Kidney (tissue), 14 donors: ENCODE results near the gene WDR54. TPM values are rescaled to one million over a fixed set of nuclear protein-coding genes. Genes with fewer than 3 reads are reported as not detected.
A peak's percentile ranks its signal among the peaks of the same experiment; 100 is the strongest.
"Not testable (repeated sequence)": the region's sequence is repeated elsewhere in the genome, so short reads cannot be mapped to it uniquely, and the experiment has no call there.

Experiments
- DNase-seq, 5 donors: peaks; one replicate each; pipeline ENCODE4 v3.0.0-alpha.2; 2013 to 2020
- FAIRE-seq: peaks from 2 replicates; lab custom pipeline; 2012; peaks lifted over from hg19 to GRCh38; lab: Jason Lieb, UNC
- H3K27ac ChIP-seq, 2 donors: one replicate each; pipeline ENCODE4 v1.7.0; 2013; ENCODE audit warnings: low read depth in 2 of 2, low read length in 2 of 2, inconsistent platforms in 1 of 2
- H3K27me3 ChIP-seq: one replicate; pipeline ENCODE4 v1.7.1; 2013; ENCODE audit warnings: low read length, inconsistent platforms; ENCODE audit not compliant: control insufficient read depth, insufficient read depth
- H3K36me3 ChIP-seq, 3 donors: one replicate each; pipeline versions ENCODE4 v1.7.0 to v1.7.1; 2013; ENCODE audit warnings: low read length in 3 of 3, control low read depth in 1 of 3, inconsistent platforms in 1 of 3; ENCODE audit not compliant: insufficient read depth in 3 of 3, control insufficient read depth in 2 of 3
- H3K4me1 ChIP-seq, 3 donors: one replicate each; pipeline versions ENCODE4 v1.7.0 to v1.7.1; 2013; ENCODE audit warnings: low read length in 3 of 3, inconsistent platforms in 1 of 3, low read depth in 1 of 3; ENCODE audit not compliant: control insufficient read depth in 2 of 3, insufficient read depth in 2 of 3
- H3K4me3 ChIP-seq, 3 donors: one replicate each; pipeline versions ENCODE4 v1.7.0 to v1.8.1; 2013; ENCODE audit warnings: low read length in 3 of 3, control low read depth in 1 of 3, inconsistent platforms in 1 of 3
- H3K9ac ChIP-seq, 3 donors: one replicate each; pipeline versions ENCODE4 v1.7.0 to v1.7.1; 2013; ENCODE audit warnings: low read length in 3 of 3, control low read depth in 1 of 3, inconsistent platforms in 1 of 3
- H3K9me3 ChIP-seq, 3 donors: one replicate each; pipeline versions ENCODE4 v1.7.0 to v1.7.1; 2013; ENCODE audit warnings: low read length in 3 of 3, control low read depth in 1 of 3, inconsistent platforms in 1 of 3; ENCODE audit not compliant: control insufficient read depth in 2 of 3, insufficient read depth in 1 of 3
- intact Hi-C: fragments of 100-400 bp; cut with DNase I; formaldehyde crosslinking; loops from one replicate; pipeline ENCODE4 v1.11.1; 2022
- polyA plus RNA-seq: library from polyadenylated mRNA; stranded (reverse); fragments of 350-450 nt; fragmentation: Illumina TruSeq; extraction: RNeasy Lipid Tissue Mini Kit (QIAGEN cat#74804); gene quantifications from one replicate; pipeline ENCODE4 v1.2.3, GENCODE V29; 2014; ENCODE audit warnings: low read depth, low replicate concordance; ENCODE audit not compliant: insufficient read depth
- total RNA-seq: library from RNA; stranded (reverse); fragmentation: NEBNext Ultra II Directional; extraction: Animal tissue kit (Norgen Biotek cat#: 25700); gene quantifications from one replicate; pipeline ENCODE4 v1.2.1, GENCODE V29; 2021
- TF ChIP-seq, protein P1 (sequence below): IDR thresholded peaks from 3 replicates; pipeline ENCODE4 v1.5.1; 2012; ENCODE audit warnings: mild to moderate bottlenecking, moderate library complexity, borderline replicate concordance; ENCODE audit not compliant: insufficient read depth; ENCODE audit errors: extremely low read depth
- donor health status: control.
- donor health status: control.
- donor health status: control.
- donor health status: control.
- donor health status: control.
- donor health status: DM: yes; HTN: yes; CAD: no.
- donor health status: Normal renal cell carcinoma (clear cell type).

Gene WDR54
- total and polyA plus RNA-seq, 2 donors from 2014 or later: 23.3 to 37.6 TPM

DNA sequence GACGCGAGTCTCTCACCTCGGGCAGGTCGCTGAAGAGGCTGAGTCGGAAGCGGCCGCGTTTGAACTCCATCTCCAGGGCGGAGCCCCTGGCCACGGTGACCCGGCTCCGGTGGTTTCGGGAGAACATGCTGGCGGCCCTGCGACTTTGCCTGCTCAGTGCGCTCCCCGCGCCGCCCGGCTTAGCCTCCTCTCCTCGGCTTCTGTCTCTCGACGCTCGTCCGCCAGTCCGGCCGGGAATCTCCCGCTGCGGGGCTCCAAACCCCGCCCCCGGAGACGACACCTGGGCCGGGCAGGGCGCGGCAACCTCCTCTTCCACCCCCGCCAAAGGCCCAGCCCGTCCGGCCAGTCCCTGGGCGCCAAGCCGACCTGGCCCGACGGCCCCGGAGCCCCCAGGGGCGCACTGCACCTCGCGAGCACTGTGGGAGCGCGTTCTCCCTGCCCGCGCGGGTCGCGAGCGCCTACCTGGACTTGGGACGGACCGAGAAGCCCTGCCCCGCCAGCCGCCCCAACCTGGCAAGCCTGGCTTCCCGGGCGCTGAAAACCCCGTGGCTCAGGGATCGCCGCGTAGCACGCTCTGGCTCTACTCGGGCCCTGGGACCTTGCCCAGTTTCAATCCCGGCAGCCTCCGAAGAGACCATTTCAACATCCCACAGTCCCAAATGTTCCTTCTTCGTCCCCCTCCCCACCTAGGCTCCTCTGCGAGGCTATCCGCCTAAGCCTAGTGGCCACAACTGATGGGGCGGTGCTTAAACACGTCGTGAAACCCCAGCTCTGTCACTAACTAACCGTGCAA lies 20.4 kb downstream of the WDR54 start, which contains the start of gene RTKN:
Gene RTKN, minus strand, starts transcription at position 248 of the 793 bp plus-strand sequence. Its CDS starts 121 bp downstream, at position 127.
- H3K36me3 ChIP-seq: no peaks in the 10 kb centered on the region
- peaks cover 9 to 20% (median 19%) of the 10 kb centered on the region in 3 donors for H3K4me1 ChIP-seq
- no peaks in the 10 kb centered on the region for H3K27me3 ChIP-seq
- no peaks in the 10 kb centered on the region for H3K9me3 ChIP-seq
- DNase-seq: peak; percentile 72 to 87 (median 86)
- peak; percentile 38 for FAIRE-seq
- intact Hi-C loops: no loop called here
- H3K4me3 ChIP-seq: peak within 1 kb of the TSS; percentile 63 to 85 (median 85)
- peak within 1 kb of the TSS; percentile 38 to 83 (median 67) for H3K9ac ChIP-seq
- peak within 1 kb of the TSS; percentile 92 to 95 for H3K27ac ChIP-seq
- TF ChIP-seq, protein P1, sequence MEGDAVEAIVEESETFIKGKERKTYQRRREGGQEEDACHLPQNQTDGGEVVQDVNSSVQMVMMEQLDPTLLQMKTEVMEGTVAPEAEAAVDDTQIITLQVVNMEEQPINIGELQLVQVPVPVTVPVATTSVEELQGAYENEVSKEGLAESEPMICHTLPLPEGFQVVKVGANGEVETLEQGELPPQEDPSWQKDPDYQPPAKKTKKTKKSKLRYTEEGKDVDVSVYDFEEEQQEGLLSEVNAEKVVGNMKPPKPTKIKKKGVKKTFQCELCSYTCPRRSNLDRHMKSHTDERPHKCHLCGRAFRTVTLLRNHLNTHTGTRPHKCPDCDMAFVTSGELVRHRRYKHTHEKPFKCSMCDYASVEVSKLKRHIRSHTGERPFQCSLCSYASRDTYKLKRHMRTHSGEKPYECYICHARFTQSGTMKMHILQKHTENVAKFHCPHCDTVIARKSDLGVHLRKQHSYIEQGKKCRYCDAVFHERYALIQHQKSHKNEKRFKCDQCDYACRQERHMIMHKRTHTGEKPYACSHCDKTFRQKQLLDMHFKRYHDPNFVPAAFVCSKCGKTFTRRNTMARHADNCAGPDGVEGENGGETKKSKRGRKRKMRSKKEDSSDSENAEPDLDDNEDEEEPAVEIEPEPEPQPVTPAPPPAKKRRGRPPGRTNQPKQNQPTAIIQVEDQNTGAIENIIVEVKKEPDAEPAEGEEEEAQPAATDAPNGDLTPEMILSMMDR: no peak

DNA sequence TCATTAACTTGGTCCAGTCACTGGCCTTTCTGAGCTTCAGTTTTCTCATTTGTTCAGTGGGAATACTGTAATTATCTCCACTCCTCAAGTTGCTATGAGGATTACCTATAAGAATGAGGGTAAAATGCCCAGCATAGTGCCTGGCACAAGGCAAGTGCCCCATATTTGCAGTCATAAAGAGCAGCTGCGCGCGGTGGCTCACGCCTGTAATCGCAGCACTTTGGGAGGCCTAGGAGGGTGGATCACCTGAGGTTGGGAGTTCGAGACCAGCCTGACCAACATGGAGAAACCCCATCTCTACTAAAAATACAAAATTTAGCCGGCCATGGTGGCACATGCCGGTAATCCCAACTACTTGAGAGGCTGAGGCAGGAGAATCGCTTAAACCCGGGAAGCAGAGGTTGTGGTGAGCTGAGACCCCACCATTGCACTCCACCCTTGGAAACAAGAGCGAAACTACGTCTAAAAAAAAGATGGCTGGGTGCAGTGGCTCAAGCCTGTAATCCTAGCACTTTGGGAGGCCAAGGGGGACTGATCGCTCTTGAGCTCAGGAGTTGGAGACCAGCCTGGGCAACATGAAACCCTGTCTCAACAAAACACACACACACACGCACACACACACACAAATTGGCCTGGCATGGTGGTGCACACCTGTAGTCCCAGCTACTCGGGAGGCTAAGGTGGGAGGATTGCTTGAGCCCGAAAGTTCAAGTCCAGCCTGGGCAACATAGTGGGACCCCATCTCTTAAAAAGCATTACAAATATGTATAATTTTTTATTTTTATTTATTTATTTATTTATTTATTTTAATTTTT lies 21.2 kb downstream of the WDR54 start:
- H3K4me1 ChIP-seq: peaks cover 8 to 20% (median 19%) of the 10 kb centered on the region in 3 donors
- H3K27me3 ChIP-seq, H3K9me3 ChIP-seq, FAIRE-seq, H3K36me3 ChIP-seq, intact Hi-C loops: not testable (repeated sequence)
- H3K4me3 ChIP-seq: peak overlapping the region; percentile 23 to 85 (median 85)
- peak overlapping the region; percentile 92 to 95 for H3K27ac ChIP-seq
- H3K9ac ChIP-seq: peak overlapping the region in 1 of 3 donors; percentile 83
- peak in 1 of 5 donors; percentile 53 for DNase-seq

DNA sequence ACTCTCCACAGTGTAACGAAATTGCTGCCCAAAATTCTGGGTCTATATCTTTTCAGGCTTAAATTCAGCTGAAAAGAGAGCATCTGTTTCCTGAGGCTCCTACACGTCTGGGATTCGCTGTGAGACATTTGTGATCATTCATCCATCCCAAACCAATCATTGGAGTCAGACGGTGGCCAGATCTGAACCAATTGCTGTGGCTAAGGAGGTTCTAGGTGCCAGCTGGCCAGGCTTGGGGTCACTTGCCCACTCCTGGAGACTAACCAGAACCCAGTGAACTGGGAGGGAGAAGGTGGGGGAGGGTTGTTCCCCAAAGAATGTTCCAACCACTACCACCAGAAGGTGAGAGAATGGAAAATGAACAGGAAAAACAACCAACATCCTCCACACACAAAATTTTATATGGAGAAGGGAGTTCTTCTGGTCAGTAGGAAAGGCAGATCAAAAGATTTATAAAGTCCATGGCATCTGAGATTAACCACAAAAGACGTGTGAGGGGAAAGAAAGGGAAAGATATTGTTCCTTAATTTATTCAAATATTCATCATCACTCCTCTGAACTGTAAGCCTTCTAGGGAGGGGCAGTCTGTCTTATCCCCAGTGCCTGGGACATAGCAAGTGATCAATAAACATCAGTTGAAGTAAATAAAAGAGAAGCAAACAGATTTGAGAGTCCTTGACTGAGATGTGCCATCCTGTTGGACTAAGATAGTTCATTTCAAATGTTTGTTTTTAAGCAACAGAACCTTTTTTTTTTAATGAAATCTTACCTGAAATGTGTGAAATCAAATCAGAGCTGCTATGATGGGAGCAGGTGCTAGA lies 23.2 kb downstream of the WDR54 start:
- Histone ChIP-seq H3K4me3 (no peak overlapping the region), H3K4me1 (peaks cover 0 to 17% (median 6%) of the 10 kb centered on the region in 3 donors), H3K9me3 (no peaks in the 10 kb centered on the region), H3K36me3 (no peaks in the 10 kb centered on the region), H3K27me3 (no peaks in the 10 kb centered on the region), H3K27ac (no peak overlapping the region), H3K9ac (no peak overlapping the region)
- TF ChIP-seq, protein P1: no peak
- FAIRE-seq (no peak), DNase-seq (peak in 1 of 5 donors; percentile 41)
- intact Hi-C loops: no loop called here
